Heart right ventricle (tissue), 16 donors: ENCODE results near the gene EHF. TPM values are rescaled to one million over a fixed set of nuclear protein-coding genes. Genes with fewer than 3 reads are reported as not detected.

ENCODE experiments used
- ATAC-seq, 8 donors: fragments of 200-7000 bp; cut with Tn5 transposase; one replicate each; pipeline ENCODE4 v1.9.1; 2020; ENCODE audit warnings: mild to moderate bottlenecking in 8 of 8, moderate library complexity in 8 of 8, moderate number of reproducible peaks in 1 of 8
- DNase-seq, 2 donors: peaks; one replicate each; pipeline ENCODE4 v3.0.0-alpha.2; 2020
- H3K27ac ChIP-seq, 10 donors: fragments of 200-600 bp; sonication (generic) in 2 of 10; one replicate each; pipeline versions ENCODE4 v1.5.0 to v1.8.0; 2020 to 2022; ENCODE audit warnings: mild to moderate bottlenecking in 3 of 10
- H3K27me3 ChIP-seq, 7 donors: fragments of 200-600 bp; one replicate each; pipeline ENCODE4 v1.8.0; 2021 to 2022; ENCODE audit warnings: mild to moderate bottlenecking in 2 of 7
- H3K36me3 ChIP-seq, 9 donors: fragments of 200-600 bp; sonication (generic) in 1 of 9; one replicate each; pipeline versions ENCODE4 v1.5.0 to v1.8.0; 2020 to 2022; ENCODE audit warnings: mild to moderate bottlenecking in 2 of 9
- H3K4me1 ChIP-seq, 9 donors: fragments of 200-600 bp; sonication (generic) in 1 of 9; one replicate each; pipeline versions ENCODE4 v1.5.0 to v1.8.0; 2020 to 2022; ENCODE audit warnings: mild to moderate bottlenecking in 4 of 9
- H3K4me3 ChIP-seq, 10 donors: fragments of 200-600 bp; sonication (generic) in 2 of 10; one replicate each; pipeline versions ENCODE4 v1.5.0 to v1.8.0; 2020 to 2022; ENCODE audit warnings: mild to moderate bottlenecking in 7 of 10, moderate library complexity in 2 of 10
- H3K9me3 ChIP-seq, 11 donors: fragments of 200-600 bp in 10 of 11; sonication (generic) in 2 of 11; one replicate each; pipeline versions ENCODE4 v1.5.0 to v1.8.0; 2013 to 2022; ENCODE audit warnings: mild to moderate bottlenecking in 2 of 11, control low read depth in 1 of 11, moderate library complexity in 1 of 11
- WGBS, 2 donors: extraction: QIAGEN DNeasy Blood & Tissue Kit; methylation state at CpG; one replicate each; pipeline ENCODE4 v1.1.7; 2013; ENCODE audit warnings: inconsistent platforms in 1 of 2; 5-methylcytosine and 5-hydroxymethylcytosine counted together
- intact Hi-C, 10 donors: fragments of 100-400 bp; cut with DNase I; formaldehyde crosslinking; loops; one replicate each; pipeline versions ENCODE4 v1.11.1 to v1.14.2; 2022
- polyA plus RNA-seq, 2 donors: library from polyadenylated mRNA; stranded (reverse); fragments of 200-250 nt; gene quantifications; one replicate each; pipeline ENCODE4 v1.2.3, GENCODE V29; 2013
- total RNA-seq, 10 donors: library from RNA; stranded (reverse); fragmentation: NEBNext Ultra II Directional in 3 of 10; extraction: Animal tissue kit (Norgen Biotek cat#: 25700) in 3 of 10; gene quantifications; one replicate each; pipeline versions ENCODE4 v1.2.1 to v1.2.4, GENCODE V29; 2021 to 2023
- TF ChIP-seq, protein P1 (sequence below), 9 donors: fragments of 200-600 bp; sonication (generic) in 2 of 9; IDR thresholded peaks; one replicate each; pipeline versions ENCODE4 v1.5.0 to v1.8.0; 2021 to 2022; ENCODE audit warnings: antibody characterized with exemption in 9 of 9, mild to moderate bottlenecking in 5 of 9, moderate library complexity in 1 of 9
- donor health status: Arrhythmogenic right ventricular cardiomyopathy.
- donor health status: ischemic (EF 13 %, LVEDD 7.1; RV severe dilation, severe dysfunction).
- donor health status: healthy with polysubstance abuse.
- donor health status: DM: no; HTN: yes; CAD: no.
- donor health status: DM: no; HTN: no; CAD: no.
- donor health status: ischemic (EF 25% LVEDD 6.9; RV normal size, moderate dysfunction).
- donor health status: ischemic (EF 25% LVEDD 5.7; RV mildly dilated, moderate dysfunction).
- donor health status: healthy.
- donor health status: DM: yes; HTN: yes; CAD: no.
- donor health status: Ischemic cardiomyopathy.
- donor health status: ischemic (EF 35%, LVEDD 5.7; RV mildly dilated, moderate dysfunction).
- donor health status: nonischemic (EF 11% LVEDD 7.7; RV severe dilation, severe dysfunction).
- donor health status: DM: yes; HTN: yes; CAD: no.
- donor health status: PGD.
- donor health status: ischemic (EF 29% LVEDD 5.4; RV normal size, mild dysfunction).
- donor health status: nonischemic (EF 23%, LVEDD 6.1; RV moderate dilation, normal function).

Gene EHF
- total and polyA plus RNA-seq, 12 donors: 0.09 to 3.2 (median 0.81) TPM; not detected in 1

DNA sequence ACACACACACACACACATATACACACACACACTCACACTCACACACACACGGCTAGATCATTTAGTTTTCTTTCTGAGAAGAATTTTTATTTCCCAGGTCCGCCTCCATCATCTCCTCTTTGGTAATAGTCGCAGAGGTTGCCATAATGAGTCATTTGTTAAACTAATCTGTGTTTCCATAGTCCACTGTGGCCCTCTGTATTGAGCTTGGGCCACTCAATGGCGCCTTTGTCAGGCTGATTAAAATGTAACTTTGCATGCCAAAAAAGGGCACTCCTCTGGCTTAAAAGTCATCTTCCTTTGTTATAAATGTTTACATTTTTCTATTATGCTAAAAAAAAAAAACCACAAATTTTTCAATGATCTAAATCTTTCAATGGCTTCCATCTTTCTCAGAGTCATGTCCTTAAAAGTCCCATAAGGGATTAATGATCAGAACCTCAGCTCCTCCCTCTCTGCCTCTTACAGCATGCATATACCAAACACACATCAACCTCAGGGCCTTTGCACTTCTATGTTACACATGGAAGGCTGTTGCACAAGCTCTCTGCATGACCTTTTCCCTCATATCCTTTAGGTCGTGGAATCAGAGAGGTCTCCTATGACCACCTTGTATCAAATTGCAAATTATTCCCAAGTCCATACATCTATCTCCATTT, 35.3 kb downstream of the EHF start:
- ATAC-seq (no peak), DNase-seq (no peak)
- TF ChIP-seq, protein P1, sequence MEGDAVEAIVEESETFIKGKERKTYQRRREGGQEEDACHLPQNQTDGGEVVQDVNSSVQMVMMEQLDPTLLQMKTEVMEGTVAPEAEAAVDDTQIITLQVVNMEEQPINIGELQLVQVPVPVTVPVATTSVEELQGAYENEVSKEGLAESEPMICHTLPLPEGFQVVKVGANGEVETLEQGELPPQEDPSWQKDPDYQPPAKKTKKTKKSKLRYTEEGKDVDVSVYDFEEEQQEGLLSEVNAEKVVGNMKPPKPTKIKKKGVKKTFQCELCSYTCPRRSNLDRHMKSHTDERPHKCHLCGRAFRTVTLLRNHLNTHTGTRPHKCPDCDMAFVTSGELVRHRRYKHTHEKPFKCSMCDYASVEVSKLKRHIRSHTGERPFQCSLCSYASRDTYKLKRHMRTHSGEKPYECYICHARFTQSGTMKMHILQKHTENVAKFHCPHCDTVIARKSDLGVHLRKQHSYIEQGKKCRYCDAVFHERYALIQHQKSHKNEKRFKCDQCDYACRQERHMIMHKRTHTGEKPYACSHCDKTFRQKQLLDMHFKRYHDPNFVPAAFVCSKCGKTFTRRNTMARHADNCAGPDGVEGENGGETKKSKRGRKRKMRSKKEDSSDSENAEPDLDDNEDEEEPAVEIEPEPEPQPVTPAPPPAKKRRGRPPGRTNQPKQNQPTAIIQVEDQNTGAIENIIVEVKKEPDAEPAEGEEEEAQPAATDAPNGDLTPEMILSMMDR (IDR thresholded peaks at IDR 0.05): no peak
- Histone ChIP-seq H3K4me1 (peaks cover 0 to 24% (median 0%) of the 10 kb centered on the region in 9 donors), H3K9me3 (no peaks in the 10 kb centered on the region), H3K36me3 (no peaks in the 10 kb centered on the region), H3K27ac (no peak overlapping the region), H3K4me3 (no peak overlapping the region), H3K27me3 (no peaks in the 10 kb centered on the region)
- intact Hi-C loops: loop anchor here in 1 of 10 donors (10.0 kb wide), 1 partner anchor 61 kb away; no protein-coding TSS in a partner anchor
- WGBS, 2 donors: 85 to 89% methylated on average over 5 of the region's 5 CpGs

DNA sequence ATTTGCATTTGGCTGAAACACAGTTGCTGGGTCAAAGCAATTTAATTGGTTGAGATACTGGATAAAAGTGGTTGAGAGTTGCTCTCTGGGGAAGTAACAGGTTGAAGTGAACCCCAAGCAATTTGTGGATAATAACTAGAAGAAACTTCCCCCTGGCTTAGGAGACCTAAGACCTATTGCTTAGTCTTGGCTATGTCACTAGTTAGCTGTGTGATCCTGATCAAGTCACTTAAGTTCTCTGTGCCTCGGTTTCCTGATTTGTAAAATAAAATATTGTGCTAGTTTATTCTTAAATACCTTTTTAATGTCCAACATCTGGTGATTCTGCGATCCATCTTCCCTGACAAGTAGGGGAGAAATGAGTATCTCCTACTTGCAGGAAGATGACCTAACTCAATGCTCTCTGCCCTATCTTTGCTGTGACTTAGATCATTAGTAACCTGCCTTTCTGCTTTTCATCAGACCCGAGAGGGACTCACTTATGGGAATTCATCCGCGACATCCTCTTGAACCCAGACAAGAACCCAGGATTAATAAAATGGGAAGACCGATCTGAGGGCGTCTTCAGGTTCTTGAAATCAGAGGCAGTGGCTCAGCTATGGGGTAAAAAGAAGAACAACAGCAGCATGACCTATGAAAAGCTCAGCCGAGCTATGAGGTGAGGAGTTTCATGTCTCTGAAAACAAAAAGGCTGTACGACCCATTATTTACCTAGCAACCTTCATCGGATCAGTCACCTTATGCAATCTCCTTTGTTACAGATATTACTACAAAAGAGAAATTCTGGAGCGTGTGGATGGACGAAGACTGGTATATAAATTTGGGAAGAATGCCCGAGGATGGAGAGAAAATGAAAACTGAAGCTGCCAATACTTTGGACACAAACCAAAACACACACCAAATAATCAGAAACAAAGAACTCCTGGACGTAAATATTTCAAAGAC, 37.5 kb downstream of the EHF start:
- no peak overlapping the region for H3K4me3 ChIP-seq
- no peaks in the 10 kb centered on the region for H3K36me3 ChIP-seq
- no peak for ATAC-seq
- peaks cover 0 to 18% (median 0%) of the 10 kb centered on the region in 9 donors for H3K4me1 ChIP-seq
- H3K27ac ChIP-seq: no peak overlapping the region
- no peaks in the 10 kb centered on the region for H3K9me3 ChIP-seq
- WGBS, 2 donors: 81 to 86% methylated on average over 14 of the region's 14 CpGs
- H3K27me3 ChIP-seq: no peaks in the 10 kb centered on the region
- TF ChIP-seq, protein P1 (IDR thresholded peaks at IDR 0.05): no peak
- intact Hi-C loops: loop anchor here in 1 of 10 donors (10.0 kb wide), 1 partner anchor 64 kb away; no protein-coding TSS in a partner anchor
- DNase-seq: no peak

DNA sequence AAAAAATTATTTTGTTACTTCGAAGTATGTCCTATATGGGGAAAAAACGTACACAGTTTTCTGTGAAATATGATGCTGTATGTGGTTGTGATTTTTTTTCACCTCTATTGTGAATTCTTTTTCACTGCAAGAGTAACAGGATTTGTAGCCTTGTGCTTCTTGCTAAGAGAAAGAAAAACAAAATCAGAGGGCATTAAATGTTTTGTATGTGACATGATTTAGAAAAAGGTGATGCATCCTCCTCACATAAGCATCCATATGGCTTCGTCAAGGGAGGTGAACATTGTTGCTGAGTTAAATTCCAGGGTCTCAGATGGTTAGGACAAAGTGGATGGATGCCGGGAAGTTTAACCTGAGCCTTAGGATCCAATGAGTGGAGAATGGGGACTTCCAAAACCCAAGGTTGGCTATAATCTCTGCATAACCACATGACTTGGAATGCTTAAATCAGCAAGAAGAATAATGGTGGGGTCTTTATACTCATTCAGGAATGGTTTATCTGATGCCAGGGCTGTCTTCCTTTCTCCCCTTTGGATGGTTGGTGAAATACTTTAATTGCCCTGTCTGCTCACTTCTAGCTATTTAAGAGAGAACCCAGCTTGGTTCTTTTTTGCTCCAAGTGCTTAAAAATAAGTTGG, 38.3 kb downstream of the EHF start:
- no peak overlapping the region for H3K27ac ChIP-seq
- WGBS, 2 donors: 89 to 90% methylated on average over 4 of the region's 4 CpGs
- no peak overlapping the region for H3K4me3 ChIP-seq
- ATAC-seq (no peak), DNase-seq (no peak)
- intact Hi-C loops: loop anchor here in 1 of 10 donors (10.0 kb wide), 1 partner anchor 64 kb away; no protein-coding TSS in a partner anchor
- no peaks in the 10 kb centered on the region for H3K27me3 ChIP-seq
- peaks cover 0 to 9% (median 0%) of the 10 kb centered on the region in 9 donors for H3K4me1 ChIP-seq
- H3K36me3 ChIP-seq: no peaks in the 10 kb centered on the region
- TF ChIP-seq, protein P1 (IDR thresholded peaks at IDR 0.05): no peak
- no peaks in the 10 kb centered on the region for H3K9me3 ChIP-seq
